Type B pancreatic cell (in vitro differentiated cells): ENCODE results near the gene TCP11L1. TPM values are rescaled to one million over a fixed set of nuclear protein-coding genes. Genes with fewer than 3 reads are reported as not detected.
"Not testable (repeated sequence)": the region's sequence is repeated elsewhere in the genome, so short reads cannot be mapped to it uniquely, and the experiment has no call there.

Source experiments
- DNase-seq: peaks from one replicate; pipeline ENCODE4 v3.0.0; 2021; ENCODE audit warnings: mixed read lengths; ENCODE audit not compliant: unreplicated experiment; ENCODE audit errors: extremely low spot score
- H3K27ac Mint-ChIP-seq: 2 replicates; pipeline ENCODE4 v1.8.0; 2021; ENCODE audit warnings: mild to moderate bottlenecking, mixed read lengths
- H3K27me3 Mint-ChIP-seq: 2 replicates; pipeline ENCODE4 v1.8.0; 2021; ENCODE audit warnings: mixed read lengths
- H3K36me3 Mint-ChIP-seq: 2 replicates; pipeline ENCODE4 v1.8.0; 2021; ENCODE audit warnings: mixed read lengths
- H3K4me1 Mint-ChIP-seq: one replicate; pipeline ENCODE4 v1.8.0; 2021; ENCODE audit warnings: mixed read lengths; ENCODE audit not compliant: unreplicated experiment
- H3K4me3 Mint-ChIP-seq: 2 replicates; pipeline ENCODE4 v1.8.0; 2021; ENCODE audit warnings: mild to moderate bottlenecking, mixed read lengths
- H3K9me3 Mint-ChIP-seq: 2 replicates; pipeline ENCODE4 v1.8.0; 2021; ENCODE audit warnings: mixed read lengths
- total RNA-seq: library from RNA; stranded (reverse); gene quantifications from 2 replicates; pipeline ENCODE4 v1.2.1, GENCODE V29; 2021; ENCODE audit warnings: low replicate concordance
- TF ChIP-seq, protein P1 (sequence below): fragments of 200-600 bp; sonication (generic); conservative IDR thresholded peaks from 2 replicates; pipeline ENCODE4 v1.5.0; 2021; ENCODE audit warnings: antibody characterized with exemption, mild to moderate bottlenecking

The TCP11L1 gene
- total RNA-seq, 1 donor from 2014 or later = 17.0 TPM

DNA sequence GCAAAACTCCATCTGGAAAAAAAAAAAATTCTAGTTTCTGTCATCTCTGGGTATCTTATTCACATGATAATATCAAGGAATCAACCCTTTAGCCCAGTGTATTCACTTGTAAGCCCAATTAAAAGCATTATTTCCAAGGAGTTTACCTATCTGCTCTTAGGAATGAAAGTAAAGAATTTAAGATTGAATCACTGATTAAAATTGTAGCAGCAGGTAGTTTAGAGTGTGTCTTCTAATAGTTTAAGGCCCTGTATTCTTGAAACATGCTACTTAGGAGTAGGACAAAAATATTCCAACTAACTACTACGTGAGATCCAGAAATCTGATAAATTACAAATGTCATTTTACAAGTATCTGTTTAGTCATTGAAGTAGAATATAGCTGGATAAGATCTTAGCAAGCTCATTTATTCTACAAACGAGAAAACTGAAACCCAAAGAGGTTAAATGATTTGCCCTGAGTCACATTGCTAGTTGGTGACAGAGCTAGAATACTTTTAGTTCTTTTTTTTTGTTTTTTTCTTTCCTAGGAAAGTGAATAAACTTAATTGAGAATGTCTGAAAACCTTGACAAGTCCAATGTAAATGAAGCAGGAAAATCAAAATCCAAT lies 4.0 kb downstream of the TCP11L1 start:
- peak overlapping the region; percentile 54 for H3K27ac Mint-ChIP-seq
- DNase-seq = no peak

DNA sequence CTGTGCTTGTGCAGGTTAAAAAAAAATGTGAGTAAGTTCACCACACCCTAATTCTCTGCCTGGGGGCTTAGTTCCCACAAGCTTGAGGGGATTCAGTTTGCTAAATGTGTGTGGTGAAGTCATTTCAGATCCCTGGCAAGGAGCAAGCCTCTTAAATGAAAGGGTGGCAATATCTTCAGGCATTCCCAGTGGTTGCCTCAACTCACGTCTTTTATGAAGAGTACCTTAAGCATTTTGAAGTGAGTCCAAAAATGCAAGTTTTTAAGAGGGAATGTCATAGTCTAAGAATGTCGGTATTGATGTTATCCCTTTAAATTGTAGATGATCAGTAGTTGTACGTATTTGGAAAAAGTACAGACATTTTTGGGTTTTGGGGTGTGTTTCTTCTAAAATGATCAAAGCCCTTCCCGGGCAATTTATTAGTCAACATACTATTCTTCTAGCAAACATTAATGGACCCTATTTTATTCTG lies 4.9 kb downstream of the TCP11L1 start:
- TF ChIP-seq, protein P1, sequence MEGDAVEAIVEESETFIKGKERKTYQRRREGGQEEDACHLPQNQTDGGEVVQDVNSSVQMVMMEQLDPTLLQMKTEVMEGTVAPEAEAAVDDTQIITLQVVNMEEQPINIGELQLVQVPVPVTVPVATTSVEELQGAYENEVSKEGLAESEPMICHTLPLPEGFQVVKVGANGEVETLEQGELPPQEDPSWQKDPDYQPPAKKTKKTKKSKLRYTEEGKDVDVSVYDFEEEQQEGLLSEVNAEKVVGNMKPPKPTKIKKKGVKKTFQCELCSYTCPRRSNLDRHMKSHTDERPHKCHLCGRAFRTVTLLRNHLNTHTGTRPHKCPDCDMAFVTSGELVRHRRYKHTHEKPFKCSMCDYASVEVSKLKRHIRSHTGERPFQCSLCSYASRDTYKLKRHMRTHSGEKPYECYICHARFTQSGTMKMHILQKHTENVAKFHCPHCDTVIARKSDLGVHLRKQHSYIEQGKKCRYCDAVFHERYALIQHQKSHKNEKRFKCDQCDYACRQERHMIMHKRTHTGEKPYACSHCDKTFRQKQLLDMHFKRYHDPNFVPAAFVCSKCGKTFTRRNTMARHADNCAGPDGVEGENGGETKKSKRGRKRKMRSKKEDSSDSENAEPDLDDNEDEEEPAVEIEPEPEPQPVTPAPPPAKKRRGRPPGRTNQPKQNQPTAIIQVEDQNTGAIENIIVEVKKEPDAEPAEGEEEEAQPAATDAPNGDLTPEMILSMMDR = no peak
- Mint-ChIP-seq H3K36me3 (peaks cover 41% of the 10 kb centered on the region), H3K9me3 (peaks cover 4% of the 10 kb centered on the region), H3K27me3 (no peaks in the 10 kb centered on the region), H3K27ac (no peak overlapping the region), H3K4me3 (no peak overlapping the region), H3K4me1 (peaks cover 18% of the 10 kb centered on the region)
- no peak for DNase-seq

More for the DNA sequence above, 4.0 kb downstream of the TCP11L1 start:
- Mint-ChIP-seq H3K36me3 (peaks cover 38% of the 10 kb centered on the region), H3K4me1 (peaks cover 17% of the 10 kb centered on the region), H3K27me3 (no peaks in the 10 kb centered on the region), H3K4me3 (peak overlapping the region; percentile 5), H3K9me3 (peaks cover 4% of the 10 kb centered on the region)
- TF ChIP-seq, protein P1 = no peak

DNA sequence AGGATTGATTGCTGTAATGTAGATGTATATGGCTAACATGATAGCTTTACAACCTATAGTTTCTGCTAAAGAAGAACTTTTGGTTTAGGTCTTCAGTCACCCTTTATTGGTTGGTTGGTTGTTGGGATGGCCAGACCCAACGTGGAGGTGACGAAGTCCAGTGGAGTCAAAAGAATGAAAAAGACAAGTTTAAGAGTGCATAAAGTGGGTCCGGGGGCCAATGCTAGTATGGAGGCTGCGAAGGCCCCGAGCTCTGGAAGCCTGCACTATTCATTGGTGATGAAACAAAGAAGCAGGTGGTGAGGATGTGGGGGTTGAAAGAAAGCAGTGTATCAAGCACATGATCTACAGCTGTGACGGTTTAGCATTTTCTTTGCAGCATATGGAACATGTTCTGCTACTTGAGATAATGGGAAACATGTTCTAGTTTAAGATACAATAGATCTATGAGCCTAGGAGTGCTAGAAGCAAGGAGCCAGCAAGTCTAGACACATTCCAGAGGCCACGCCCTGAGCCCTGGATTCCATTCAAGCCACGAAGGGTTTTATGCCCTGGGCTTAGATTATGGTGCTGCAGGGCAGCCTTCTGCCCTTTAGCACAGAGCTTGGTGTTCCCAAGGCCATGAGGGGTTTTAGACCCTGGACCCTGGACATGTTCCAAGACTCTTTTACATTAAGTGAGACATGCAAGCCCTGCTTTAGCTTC lies 6.3 kb downstream of the TCP11L1 start:
- no peaks in the 10 kb centered on the region for H3K27me3 Mint-ChIP-seq

DNA sequence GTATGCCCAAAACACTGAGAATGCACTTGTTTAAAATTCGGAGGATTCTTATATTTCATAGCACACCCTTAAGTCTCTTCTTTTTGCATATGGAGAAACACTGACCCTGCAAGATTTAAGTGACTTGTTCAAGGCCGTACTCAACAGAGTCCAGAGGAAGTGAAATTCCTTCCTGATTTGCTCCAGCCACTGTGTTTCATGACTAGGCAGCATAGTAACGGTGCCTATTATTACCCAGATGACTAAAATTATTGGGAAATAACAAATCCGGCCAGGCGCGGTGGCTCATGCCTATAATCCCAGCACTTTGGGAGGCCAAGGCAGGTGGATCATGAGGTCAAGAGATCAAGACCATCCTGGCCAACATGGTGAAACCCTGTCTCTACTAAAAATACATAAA lies 9.3 kb downstream of the TCP11L1 start:
- Mint-ChIP-seq H3K36me3 (peaks cover 36% of the 10 kb centered on the region), H3K4me1 (peaks cover 15% of the 10 kb centered on the region)
- DNase-seq, H3K9me3 Mint-ChIP-seq, H3K4me3 Mint-ChIP-seq, H3K27me3 Mint-ChIP-seq, H3K27ac Mint-ChIP-seq: not testable (repeated sequence)

More for the DNA sequence above, 6.3 kb downstream of the TCP11L1 start:
- TF ChIP-seq, protein P1 = no peak
- H3K4me1 Mint-ChIP-seq = peaks cover 21% of the 10 kb centered on the region
- peak overlapping the region; percentile 55 for H3K4me3 Mint-ChIP-seq
- H3K27ac Mint-ChIP-seq = peak overlapping the region; percentile 86
- peaks cover 4% of the 10 kb centered on the region for H3K9me3 Mint-ChIP-seq
- peaks cover 41% of the 10 kb centered on the region for H3K36me3 Mint-ChIP-seq
- DNase-seq = no peak

DNA sequence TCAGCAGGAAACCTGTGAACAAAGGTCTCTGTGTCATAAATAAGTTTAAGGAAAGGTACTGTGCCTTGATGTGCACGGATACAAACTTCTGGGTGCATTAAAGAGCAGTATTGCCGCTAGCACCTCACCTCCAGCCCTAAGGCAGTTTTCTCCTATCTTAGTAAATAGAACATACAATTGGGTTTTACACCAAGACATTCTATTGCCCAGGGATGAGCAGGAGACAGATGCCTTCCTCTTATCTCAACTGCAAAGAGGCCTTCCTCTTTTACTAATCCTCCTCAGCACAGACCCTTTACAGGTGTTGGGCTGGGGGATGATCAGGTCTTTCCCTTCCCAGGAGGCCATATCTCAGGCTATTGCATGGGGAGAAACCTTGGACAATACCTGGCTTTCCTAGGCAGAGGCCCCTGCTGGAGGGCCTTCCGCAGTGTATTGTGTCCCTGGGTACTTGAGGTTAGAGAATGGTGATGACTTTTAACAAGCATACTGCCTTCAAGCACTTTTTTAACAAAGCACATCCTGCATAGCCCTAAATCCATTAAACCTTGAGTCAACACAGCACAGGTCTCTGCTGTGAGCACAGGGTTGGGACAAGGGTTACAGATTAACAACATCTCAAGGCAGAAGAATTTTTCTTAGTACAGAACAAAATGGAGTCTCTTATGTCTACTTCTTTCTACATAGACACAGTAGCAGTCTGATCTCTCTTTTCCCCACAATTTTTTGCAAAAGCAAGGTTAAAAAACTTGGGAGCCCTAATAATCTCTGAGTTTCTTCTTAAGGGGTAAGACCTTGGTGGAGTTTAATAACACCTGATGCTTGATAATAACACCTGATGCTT lies 10.4 kb downstream of the TCP11L1 start:
- DNase-seq, H3K4me3 Mint-ChIP-seq, H3K27me3 Mint-ChIP-seq, H3K9me3 Mint-ChIP-seq: not testable (repeated sequence)
- H3K36me3 Mint-ChIP-seq = peaks cover 28% of the 10 kb centered on the region
- H3K4me1 Mint-ChIP-seq = peaks cover 15% of the 10 kb centered on the region
- H3K27ac Mint-ChIP-seq = peak overlapping the region; percentile 48

DNA sequence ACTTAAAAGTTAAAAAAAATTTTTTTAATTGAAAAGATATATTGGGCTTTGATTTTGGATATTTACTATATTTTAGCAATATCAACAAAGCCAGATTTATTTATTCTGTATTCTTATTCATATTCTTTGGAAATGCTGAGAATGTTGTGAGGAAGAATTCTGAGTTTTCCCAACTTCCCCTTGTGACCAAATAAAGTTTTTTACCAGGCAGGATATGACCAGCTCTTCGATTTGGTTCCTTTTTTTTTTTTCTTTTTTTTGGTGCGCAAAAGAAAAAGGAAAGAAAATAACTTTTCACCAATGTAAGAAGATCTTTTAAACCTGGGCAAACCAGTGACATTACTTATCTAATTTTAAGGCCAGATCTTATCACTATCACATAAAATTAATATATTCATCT lies 12.9 kb downstream of the TCP11L1 start:
- Mint-ChIP-seq H3K36me3 (peaks cover 12% of the 10 kb centered on the region), H3K4me3 (no peak overlapping the region), H3K4me1 (peaks cover 23% of the 10 kb centered on the region), H3K27ac (no peak overlapping the region), H3K27me3 (no peaks in the 10 kb centered on the region), H3K9me3 (no peaks in the 10 kb centered on the region)
- TF ChIP-seq, protein P1 = no peak
- no peak for DNase-seq
